Esophagus muscularis mucosa (tissue), 4 donors: ENCODE data around the gene NLRX1. TPM values are rescaled to one million over a fixed set of nuclear protein-coding genes. Genes with fewer than 3 reads are reported as not detected.

Source experiments
- DNase-seq: peaks from one replicate; pipeline ENCODE4 v3.0.0-alpha.2; 2017; ENCODE audit errors: extremely low spot score
- H3K27ac ChIP-seq, 4 donors: fragments of 200-600 bp; sonication (generic); replicated peaks in 1 of 4; 1 replicate in 3 of 4; 2 replicates in 1 of 4; pipeline ENCODE4 v1.5.1; 2016 to 2019; ENCODE audit warnings: mild to moderate bottlenecking in 1 of 4
- H3K27me3 ChIP-seq, 4 donors: fragments of 200-600 bp; sonication (generic); one replicate each; pipeline versions ENCODE4 v1.5.1 to v1.6.0; 2016 to 2019
- H3K36me3 ChIP-seq, 4 donors: fragments of 200-600 bp; sonication (generic); one replicate each; pipeline ENCODE4 v1.5.1; 2016 to 2019
- H3K4me1 ChIP-seq, 4 donors: fragments of 200-600 bp; sonication (generic); one replicate each; pipeline ENCODE4 v1.5.1; 2016 to 2019
- H3K4me3 ChIP-seq, 4 donors: fragments of 200-600 bp; sonication (generic); 1 replicate in 2 of 4; 2 replicates in 2 of 4; pipeline ENCODE4 v1.5.1; 2016 to 2019; ENCODE audit warnings: mild to moderate bottlenecking in 4 of 4, moderate library complexity in 1 of 4
- H3K9me3 ChIP-seq, 4 donors: fragments of 200-600 bp; sonication (generic); 1 replicate in 3 of 4; 2 replicates in 1 of 4; pipeline ENCODE4 v1.5.1; 2016 to 2019
- EP300 ChIP-seq: sonication (generic); formaldehyde crosslinking; IDR thresholded peaks from one replicate; pipeline ENCODE4 v1.6.1; 2017; ENCODE audit warnings: antibody characterized with exemption
- POLR2A ChIP-seq: fragments of 450-650 bp; IDR thresholded peaks from one replicate; pipeline ENCODE4 v1.6.1; 2017; ENCODE audit warnings: antibody characterized with exemption, moderate library complexity, mild to moderate bottlenecking, low read depth
- POLR2AphosphoS5 ChIP-seq, 2 donors: sonication (generic); formaldehyde crosslinking; IDR thresholded peaks; one replicate each; pipeline ENCODE4 v1.6.1; 2017; ENCODE audit warnings: antibody characterized with exemption in 2 of 2
- WGBS: methylation state at CpG from one replicate; pipeline ENCODE4 v1.1.5; 2018; 5-methylcytosine and 5-hydroxymethylcytosine counted together
- intact Hi-C: fragments of 100-400 bp; cut with DNase I; formaldehyde crosslinking; loops from one replicate; pipeline ENCODE4 v1.15.1; 2023
- total RNA-seq, 4 donors: library from RNA; depleted of rRNA; stranded (reverse); fragments of >200 nt; gene quantifications; one replicate each; pipeline versions ENCODE4 v1.1.0 to v1.2.1, GENCODE V29; 2016
- TF ChIP-seq, protein P1 (sequence below), 3 experiments: fragments of 200-600 bp in 2 of 3; fragments of 450-650 bp in 1 of 3; sonication (generic) in 2 of 3; IDR thresholded peaks; one replicate each; pipeline ENCODE4 v1.5.1; 2017 to 2019; ENCODE audit warnings: antibody characterized with exemption in 3 of 3, mild to moderate bottlenecking in 2 of 3, moderate library complexity in 1 of 3

The NLRX1 gene
- total RNA-seq, 4 donors from 2014 or later: 21.5 to 47.3 (median 27.2) TPM

DNA sequence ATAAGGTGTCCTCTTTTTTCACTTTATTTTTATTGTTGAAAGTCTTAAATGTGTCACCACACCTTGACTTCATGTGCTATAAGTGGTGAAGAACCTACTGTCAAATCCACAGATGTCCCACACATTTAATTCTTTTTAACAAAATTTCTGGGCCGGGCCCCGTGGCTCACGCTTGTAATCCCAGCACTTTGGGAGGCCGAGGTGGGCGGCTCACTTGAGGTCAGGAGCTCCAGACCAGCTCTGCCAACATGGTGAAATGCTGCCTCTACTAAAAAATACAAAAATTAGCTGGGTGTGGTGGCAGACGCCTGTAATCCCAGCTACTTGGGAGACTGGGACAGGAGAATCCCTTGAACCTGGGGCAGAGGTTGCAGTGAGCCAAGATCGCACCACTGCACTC is 40.7 kb downstream of the NLRX1 start:
- H3K27me3 ChIP-seq: no peaks in the 10 kb centered on the region
- no peaks in the 10 kb centered on the region for H3K9me3 ChIP-seq
- intact Hi-C loops: loop anchor here (5.0 kb wide), 2 partner anchors 73 to 113 kb away; no protein-coding TSS in a partner anchor
- H3K27ac ChIP-seq: no peak overlapping the region
- DNase-seq: no peak
- no peak overlapping the region for H3K4me3 ChIP-seq
- TF ChIP-seq POLR2A: no peak
- TF ChIP-seq, protein P1, sequence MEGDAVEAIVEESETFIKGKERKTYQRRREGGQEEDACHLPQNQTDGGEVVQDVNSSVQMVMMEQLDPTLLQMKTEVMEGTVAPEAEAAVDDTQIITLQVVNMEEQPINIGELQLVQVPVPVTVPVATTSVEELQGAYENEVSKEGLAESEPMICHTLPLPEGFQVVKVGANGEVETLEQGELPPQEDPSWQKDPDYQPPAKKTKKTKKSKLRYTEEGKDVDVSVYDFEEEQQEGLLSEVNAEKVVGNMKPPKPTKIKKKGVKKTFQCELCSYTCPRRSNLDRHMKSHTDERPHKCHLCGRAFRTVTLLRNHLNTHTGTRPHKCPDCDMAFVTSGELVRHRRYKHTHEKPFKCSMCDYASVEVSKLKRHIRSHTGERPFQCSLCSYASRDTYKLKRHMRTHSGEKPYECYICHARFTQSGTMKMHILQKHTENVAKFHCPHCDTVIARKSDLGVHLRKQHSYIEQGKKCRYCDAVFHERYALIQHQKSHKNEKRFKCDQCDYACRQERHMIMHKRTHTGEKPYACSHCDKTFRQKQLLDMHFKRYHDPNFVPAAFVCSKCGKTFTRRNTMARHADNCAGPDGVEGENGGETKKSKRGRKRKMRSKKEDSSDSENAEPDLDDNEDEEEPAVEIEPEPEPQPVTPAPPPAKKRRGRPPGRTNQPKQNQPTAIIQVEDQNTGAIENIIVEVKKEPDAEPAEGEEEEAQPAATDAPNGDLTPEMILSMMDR (IDR thresholded peaks at IDR 0.05): no peak
- no peak for TF ChIP-seq EP300
- no peak for TF ChIP-seq POLR2AphosphoS5 (IDR thresholded peaks at IDR 0.05)
- WGBS: 88% methylated on average over 7 of the region's 7 CpGs
- peaks cover 11 to 56% (median 36%) of the 10 kb centered on the region in 4 donors for H3K4me1 ChIP-seq
- H3K36me3 ChIP-seq: no peaks in the 10 kb centered on the region

DNA sequence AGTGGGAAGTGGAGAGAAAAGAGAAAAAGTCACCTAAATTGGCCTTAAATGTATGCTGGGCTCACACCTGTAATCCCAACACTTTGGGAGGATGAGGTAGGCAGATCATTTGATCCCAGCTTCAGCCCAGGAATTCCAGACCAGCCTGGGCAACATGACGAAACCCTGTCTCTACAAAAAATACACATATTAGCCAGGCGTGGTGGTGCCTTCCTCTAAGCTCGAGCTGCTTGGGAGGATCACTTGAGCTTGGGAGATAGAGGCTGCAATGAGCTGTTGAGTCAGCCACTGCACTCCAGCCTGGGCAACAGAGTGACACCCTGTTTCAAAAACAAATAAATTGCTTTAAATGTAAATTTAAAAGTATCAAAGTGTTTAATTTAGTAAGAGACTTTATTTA is 41.5 kb downstream of the NLRX1 start:
- WGBS: 92% methylated on average over 3 of the region's 3 CpGs
- intact Hi-C loops: no loop called here
- Histone ChIP-seq H3K27ac (no peak overlapping the region), H3K36me3 (no peaks in the 10 kb centered on the region), H3K4me1 (peaks cover 11 to 54% (median 36%) of the 10 kb centered on the region in 4 donors), H3K9me3 (no peaks in the 10 kb centered on the region), H3K4me3 (no peak overlapping the region), H3K27me3 (no peaks in the 10 kb centered on the region)
- TF ChIP-seq POLR2AphosphoS5 (IDR thresholded peaks at IDR 0.05) (no peak), EP300 (no peak), POLR2A (no peak)
- TF ChIP-seq, protein P1 (IDR thresholded peaks at IDR 0.05): no peak
- no peak for DNase-seq

DNA sequence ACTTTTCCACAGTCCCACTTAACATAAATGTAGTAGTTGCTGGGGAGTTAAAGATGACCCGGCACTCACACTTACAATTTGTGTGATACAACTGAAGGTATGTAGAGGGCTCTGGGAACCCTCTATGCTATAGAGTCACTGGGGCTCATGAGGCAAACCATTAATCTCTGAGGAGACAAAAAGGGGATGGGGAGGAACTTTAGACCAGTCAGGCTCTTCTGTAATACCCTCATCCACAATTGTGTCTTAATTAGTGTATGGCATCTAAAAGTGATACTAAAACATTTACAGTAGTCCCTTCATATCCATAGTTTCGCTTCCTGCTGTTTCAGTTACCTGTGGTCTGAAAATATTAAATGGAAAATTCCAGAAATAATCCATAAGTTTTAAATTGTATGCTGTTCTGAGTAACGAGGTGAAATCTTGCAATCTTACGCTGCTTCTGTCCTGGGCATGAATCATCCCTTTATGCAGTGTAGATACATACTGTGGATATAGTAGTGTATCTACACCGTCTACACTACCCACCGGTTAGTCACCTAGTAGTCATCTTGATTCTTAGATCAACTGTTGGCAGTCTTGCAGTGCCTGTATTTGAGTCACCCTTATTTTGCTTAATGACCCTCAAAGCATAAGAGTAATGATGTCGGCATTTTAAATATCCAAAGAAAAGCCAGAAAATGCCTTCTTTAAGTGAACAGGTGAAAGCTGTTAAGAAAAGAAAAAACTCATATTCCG is 49.8 kb downstream of the NLRX1 start:
- Histone ChIP-seq H3K4me3 (no peak overlapping the region), H3K36me3 (no peaks in the 10 kb centered on the region), H3K27me3 (no peaks in the 10 kb centered on the region), H3K4me1 (peaks cover 7 to 24% (median 19%) of the 10 kb centered on the region in 4 donors), H3K9me3 (no peaks in the 10 kb centered on the region), H3K27ac (no peak overlapping the region)
- no peak for DNase-seq
- TF ChIP-seq EP300: no peak
- no peak for TF ChIP-seq POLR2AphosphoS5 (IDR thresholded peaks at IDR 0.05)
- no peak for TF ChIP-seq POLR2A
- TF ChIP-seq, protein P1 (IDR thresholded peaks at IDR 0.05): no peak
- intact Hi-C loops: no loop called here
- WGBS: 77% methylated on average over 8 of the region's 8 CpGs

DNA sequence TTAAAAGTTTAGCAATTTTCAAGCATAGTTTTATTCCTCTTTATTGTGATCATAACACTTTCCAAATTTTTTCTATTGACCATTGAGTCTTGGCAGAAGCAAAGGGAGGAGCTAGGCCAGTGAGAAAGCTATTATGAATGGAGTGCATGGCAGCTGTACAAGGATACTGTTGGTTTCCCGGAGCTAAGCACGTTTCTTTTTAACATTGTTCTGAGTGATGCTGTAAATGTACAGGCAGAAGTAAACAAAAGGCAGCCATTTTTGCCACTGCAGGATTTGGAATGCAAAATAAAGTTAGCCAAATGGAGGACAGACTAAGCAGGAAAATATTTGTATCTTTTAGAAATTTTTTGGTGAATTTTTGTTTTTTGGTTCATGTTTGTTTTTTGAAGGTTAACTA is 53.8 kb downstream of the NLRX1 start:
- Histone ChIP-seq H3K4me1 (peaks cover 7 to 27% (median 17%) of the 10 kb centered on the region in 4 donors), H3K9me3 (no peaks in the 10 kb centered on the region), H3K36me3 (no peaks in the 10 kb centered on the region), H3K27me3 (no peaks in the 10 kb centered on the region), H3K27ac (peak overlapping the region; percentile 3 to 65 (median 13)), H3K4me3 (no peak overlapping the region)
- no peak for TF ChIP-seq POLR2AphosphoS5 (IDR thresholded peaks at IDR 0.05)
- DNase-seq: no peak
- WGBS: 0% methylated on average over 2 of the region's 2 CpGs
- intact Hi-C loops: no loop called here

DNA sequence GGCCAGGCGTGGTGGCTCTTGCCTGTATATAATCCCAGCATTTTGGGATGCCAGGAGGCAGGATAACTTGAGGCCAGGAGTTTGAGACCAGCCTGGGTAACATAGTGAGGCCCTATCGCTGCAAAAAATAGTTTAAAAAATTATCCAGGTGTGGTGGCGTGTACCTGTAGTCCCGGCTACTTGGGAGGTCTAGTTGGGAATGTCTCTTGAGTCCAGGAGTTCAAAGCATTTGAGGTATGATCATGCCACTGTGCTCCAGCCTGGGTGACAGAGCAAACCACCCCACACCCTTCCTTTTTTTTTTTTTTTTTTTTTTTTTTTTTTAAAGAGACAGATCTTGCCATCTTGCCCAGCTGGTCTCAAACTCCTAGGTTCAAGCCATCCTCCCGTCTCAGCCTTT is 54.4 kb downstream of the NLRX1 start:
- WGBS: 91% methylated on average over 5 of the region's 5 CpGs
- DNase-seq: no peak

More for the DNA sequence above, 54.4 kb downstream of the NLRX1 start:
- no peak overlapping the region for H3K4me3 ChIP-seq
- intact Hi-C loops: no loop called here
- peaks cover 7 to 27% (median 16%) of the 10 kb centered on the region in 4 donors for H3K4me1 ChIP-seq
- peak overlapping the region; percentile 3 to 65 (median 13) for H3K27ac ChIP-seq
- no peaks in the 10 kb centered on the region for H3K36me3 ChIP-seq
- no peaks in the 10 kb centered on the region for H3K9me3 ChIP-seq
- H3K27me3 ChIP-seq: no peaks in the 10 kb centered on the region
- TF ChIP-seq POLR2AphosphoS5 (IDR thresholded peaks at IDR 0.05): no peak
- no peak for TF ChIP-seq POLR2A
- no peak for TF ChIP-seq EP300
- TF ChIP-seq, protein P1 (IDR thresholded peaks at IDR 0.05): no peak
